OCI-LY7 (cell line): Measurements from ENCODE around the gene KAT2A. TPM values are rescaled to one million over a fixed set of nuclear protein-coding genes. Genes with fewer than 3 reads are reported as not detected.

Source experiments
- BruUV-seq: library from RNA; stranded (reverse); fragments of 400-500 nt; replicated peaks from 2 replicates; lab custom pipeline; 2021; lab: Mats Ljungman, UMichigan
- CTCF ChIA-PET: fragments of 300-600 bp; sonication (Branson Sonifier 250); formaldehyde crosslinking; loops from one replicate; lab custom pipeline; 2022; ENCODE audit warnings: antibody characterized with exemption; ENCODE audit not compliant: unreplicated experiment; lab: Charles Lee
- POLR2A ChIA-PET: fragments of 300-600 bp; sonication (Branson Sonifier 250); formaldehyde crosslinking; loops from one replicate; lab custom pipeline; 2022; ENCODE audit warnings: antibody characterized with exemption; lab: Charles Lee
- DNase-seq: peaks from one replicate; pipeline ENCODE4 v3.0.0-alpha.2; 2015; ENCODE audit warnings: low spot score
- H2AFZ ChIP-seq: fragments of 200-600 bp; sonication (generic), shearing (Covaris generic); 2 replicates; pipeline ENCODE4 v1.6.1; 2014; ENCODE audit warnings: mild to moderate bottlenecking, antibody characterized with exemption, low read length, moderate library complexity
- H3K27ac ChIP-seq: fragments of 200-600 bp; sonication (generic); 2 replicates; pipeline ENCODE4 v1.5.1; 2014; ENCODE audit warnings: mixed run types, low read depth, mild to moderate bottlenecking, moderate library complexity, low read length, inconsistent platforms; ENCODE audit not compliant: poor library complexity, severe bottlenecking
- H3K36me3 ChIP-seq: fragments of 200-600 bp; sonication (generic); 2 replicates; pipeline ENCODE4 v1.6.1; 2014; ENCODE audit warnings: mild to moderate bottlenecking, antibody characterized with exemption, low read length, moderate library complexity, mixed read lengths; ENCODE audit not compliant: insufficient read depth
- H3K4me1 ChIP-seq: fragments of 200-600 bp; sonication (generic); 2 replicates; pipeline ENCODE4 v1.5.1; 2014; ENCODE audit warnings: mild to moderate bottlenecking, low read length; ENCODE audit not compliant: insufficient read depth, poor library complexity, severe bottlenecking
- H3K4me2 ChIP-seq: fragments of 200-600 bp; sonication (generic); 2 replicates; pipeline ENCODE4 v1.6.1; 2014; ENCODE audit warnings: mild to moderate bottlenecking, low read length
- H3K4me3 ChIP-seq: fragments of 200-600 bp; sonication (generic); 2 replicates; pipeline ENCODE4 v1.5.1; 2014; ENCODE audit warnings: mild to moderate bottlenecking, low read depth, low read length; ENCODE audit not compliant: poor library complexity, severe bottlenecking
- H3K79me2 ChIP-seq: fragments of 200-600 bp; sonication (generic); 2 replicates; pipeline ENCODE4 v1.6.1; 2016; ENCODE audit warnings: low read depth, mild to moderate bottlenecking, low read length, moderate library complexity, mixed read lengths; ENCODE audit not compliant: insufficient read depth
- H3K9me2 ChIP-seq: fragments of 200-600 bp; sonication (generic); 2 replicates; pipeline ENCODE4 v1.6.1; 2016; ENCODE audit warnings: mild to moderate bottlenecking, low read length, mixed read lengths; ENCODE audit not compliant: insufficient read depth
- H3K9me3 ChIP-seq: fragments of 200-600 bp; sonication (generic); 2 replicates; pipeline ENCODE4 v1.6.1; 2014; ENCODE audit warnings: mild to moderate bottlenecking, mixed run types, low read length, mixed read lengths
- H4K20me1 ChIP-seq: fragments of 200-600 bp; sonication (generic); 2 replicates; pipeline ENCODE4 v1.6.1; 2014; ENCODE audit warnings: mild to moderate bottlenecking, antibody characterized with exemption, low read length, moderate library complexity, mixed read lengths; ENCODE audit not compliant: insufficient read depth
- EZH2phosphoT487 ChIP-seq: fragments of 200-600 bp; sonication (generic); IDR thresholded peaks from 2 replicates; pipeline ENCODE4 v1.6.1; 2018; ENCODE audit warnings: low read depth, borderline replicate concordance, mild to moderate bottlenecking, mixed run types, antibody characterized with exemption, low read length, moderate library complexity, mixed read lengths
- intact Hi-C: fragments of 100-400 bp; cut with micrococcal nuclease; formaldehyde crosslinking; loops from one replicate; pipeline ENCODE4 v1.10.0; 2022; ENCODE audit not compliant: unreplicated experiment
- total RNA-seq, 2 experiments: library from RNA; depleted of rRNA in 1 of 2; stranded (reverse); fragments of >200 nt in 1 of 2; shearing (Covaris generic) in 1 of 2; gene quantifications; 2 replicates each; pipeline ENCODE4 v1.2.3, GENCODE V29; 2014 to 2022
- TF ChIP-seq, protein P1 (sequence below): fragments of 200-600 bp; sonication (generic); conservative IDR thresholded peaks from 2 replicates; pipeline ENCODE4 v1.5.1; 2014; ENCODE audit warnings: mild to moderate bottlenecking, antibody characterized with exemption, low read length, moderate library complexity, mixed read lengths

The KAT2A gene
- total RNA-seq, 2 experiments from 2014 or later = 73.0 to 89.8 TPM

DNA sequence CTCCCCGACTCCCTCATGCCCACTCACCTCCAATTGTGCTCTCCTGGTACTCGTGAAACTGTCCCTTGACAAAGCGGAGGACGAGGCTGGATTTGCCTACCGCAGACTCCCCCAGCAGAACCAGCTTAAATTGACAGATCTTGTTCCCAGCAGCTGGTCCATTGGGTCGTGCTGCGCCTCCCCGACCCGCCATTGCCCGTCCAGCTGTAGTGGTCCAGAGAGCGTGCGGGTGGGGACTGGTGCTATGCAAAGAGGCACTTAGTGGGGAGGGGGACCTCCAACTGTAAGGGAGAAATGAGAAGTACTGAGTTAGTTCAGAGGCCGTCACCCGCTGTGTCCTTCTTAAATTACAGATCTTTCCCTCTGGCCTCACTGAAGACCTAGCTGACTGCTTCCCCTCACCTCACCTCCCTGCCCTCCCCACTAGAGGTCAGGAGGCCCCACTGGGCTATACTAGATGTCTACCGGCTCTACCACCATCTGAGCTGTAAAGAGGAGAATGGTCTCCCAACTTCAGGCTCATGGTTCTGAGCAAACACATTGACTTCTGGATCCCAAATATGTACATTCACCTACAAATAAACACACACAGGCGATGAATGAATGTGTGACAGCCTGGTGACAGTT, 9.3 kb upstream of the KAT2A start:
- CTCF ChIA-PET = interaction anchor here (1.1 to 2.3 kb wide), 2 partner anchors 10 to 266 kb away, joined by 3 to 12 read pairs; partner anchors contain the start of gene KAT2A
- H3K9me2 ChIP-seq = no peaks in the 10 kb centered on the region
- TF ChIP-seq, protein P1, sequence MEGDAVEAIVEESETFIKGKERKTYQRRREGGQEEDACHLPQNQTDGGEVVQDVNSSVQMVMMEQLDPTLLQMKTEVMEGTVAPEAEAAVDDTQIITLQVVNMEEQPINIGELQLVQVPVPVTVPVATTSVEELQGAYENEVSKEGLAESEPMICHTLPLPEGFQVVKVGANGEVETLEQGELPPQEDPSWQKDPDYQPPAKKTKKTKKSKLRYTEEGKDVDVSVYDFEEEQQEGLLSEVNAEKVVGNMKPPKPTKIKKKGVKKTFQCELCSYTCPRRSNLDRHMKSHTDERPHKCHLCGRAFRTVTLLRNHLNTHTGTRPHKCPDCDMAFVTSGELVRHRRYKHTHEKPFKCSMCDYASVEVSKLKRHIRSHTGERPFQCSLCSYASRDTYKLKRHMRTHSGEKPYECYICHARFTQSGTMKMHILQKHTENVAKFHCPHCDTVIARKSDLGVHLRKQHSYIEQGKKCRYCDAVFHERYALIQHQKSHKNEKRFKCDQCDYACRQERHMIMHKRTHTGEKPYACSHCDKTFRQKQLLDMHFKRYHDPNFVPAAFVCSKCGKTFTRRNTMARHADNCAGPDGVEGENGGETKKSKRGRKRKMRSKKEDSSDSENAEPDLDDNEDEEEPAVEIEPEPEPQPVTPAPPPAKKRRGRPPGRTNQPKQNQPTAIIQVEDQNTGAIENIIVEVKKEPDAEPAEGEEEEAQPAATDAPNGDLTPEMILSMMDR = peak; percentile 60
- no peak for TF ChIP-seq EZH2phosphoT487
- H4K20me1 ChIP-seq = 0 out of 2 replicates have a peak, but pooled peaks cover 5% of the 10 kb centered on the region
- peaks cover 38% of the 10 kb centered on the region for H3K79me2 ChIP-seq
- H3K36me3 ChIP-seq = peaks cover 71% of the 10 kb centered on the region
- POLR2A ChIA-PET = interaction anchor here (1.6 kb wide), 1 partner anchor 10 kb away, joined by 12 read pairs; the partner anchor contains the start of gene KAT2A
- DNase-seq = no peak
- H3K9me3 ChIP-seq = no peaks in the 10 kb centered on the region
- H2AFZ ChIP-seq = no peak overlapping the region
- H3K27ac ChIP-seq = no peak overlapping the region
- intact Hi-C loops = loop anchor here (5.0 kb wide), 2 partner anchors 52 to 407 kb away; partner anchors contain the start of genes KCNH4 and NAGLU
- peaks cover 49% of the 10 kb centered on the region for H3K4me1 ChIP-seq
- no peak overlapping the region for H3K4me3 ChIP-seq
- no peak overlapping the region for H3K4me2 ChIP-seq
- BruUV-seq = no TSS peak

DNA sequence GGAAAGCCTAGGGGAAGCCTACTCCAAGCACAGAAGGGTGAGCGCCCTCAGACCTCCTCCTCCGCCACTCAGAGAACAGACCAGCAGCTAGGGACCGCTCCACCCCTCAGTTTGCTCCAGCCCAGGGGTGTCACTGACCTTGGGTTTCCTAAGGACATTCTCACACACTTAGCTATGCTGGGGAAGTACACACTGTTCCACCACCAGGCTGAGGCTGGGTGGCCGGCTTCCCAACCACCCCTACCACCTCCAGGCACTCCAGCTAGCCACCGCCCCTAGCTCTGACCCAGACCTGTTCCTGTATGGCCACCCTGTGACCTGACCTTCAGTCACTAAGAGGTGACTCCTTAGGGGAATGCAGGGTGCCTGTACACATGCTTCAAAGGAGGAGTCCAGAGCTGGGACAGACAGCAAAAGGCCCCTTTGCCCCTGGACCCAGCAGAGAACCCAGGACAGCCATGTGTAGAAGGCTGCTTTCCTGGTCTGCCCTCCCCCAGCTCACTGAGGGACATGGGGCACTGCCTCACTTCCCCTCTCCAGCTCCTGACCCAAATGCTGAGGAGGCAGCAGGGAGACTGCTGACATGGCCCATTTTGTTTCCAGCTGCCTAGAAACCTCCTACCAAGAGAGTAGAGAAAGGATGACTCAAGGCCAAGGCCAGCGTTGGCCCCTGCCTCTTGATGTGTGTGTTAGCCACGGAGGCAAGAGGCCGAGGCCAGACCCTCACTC, 8.1 kb upstream of the KAT2A start:
- no peaks in the 10 kb centered on the region for H3K9me2 ChIP-seq
- peaks cover 26% of the 10 kb centered on the region for H3K79me2 ChIP-seq
- ChIA-PET CTCF (interaction anchor here (0.6 kb wide), 1 partner anchor 8 kb away, joined by 5 read pairs; the partner anchor contains the start of gene KAT2A), POLR2A (interaction anchor here (0.6 to 1.6 kb wide), 2 partner anchors 9 to 36 kb away, joined by 3 to 12 read pairs; partner anchors contain the start of gene KAT2A)
- intact Hi-C loops = no loop called here
- no peak overlapping the region for H3K4me2 ChIP-seq
- H3K4me1 ChIP-seq = peaks cover 38% of the 10 kb centered on the region
- no peak overlapping the region for H2AFZ ChIP-seq
- TF ChIP-seq, protein P1 = no peak
- no peak for TF ChIP-seq EZH2phosphoT487
- no peak for DNase-seq
- no peak overlapping the region for H3K4me3 ChIP-seq
- no peaks in the 10 kb centered on the region for H3K9me3 ChIP-seq
- no TSS peak for BruUV-seq
- 0 out of 2 replicates have a peak, but pooled peaks cover 5% of the 10 kb centered on the region for H4K20me1 ChIP-seq
- no peak overlapping the region for H3K27ac ChIP-seq
- H3K36me3 ChIP-seq = peaks cover 71% of the 10 kb centered on the region
